Glutamatergic neuron (in vitro differentiated cells): ENCODE measurements around the gene NID2. TPM values are rescaled to one million over a fixed set of nuclear protein-coding genes. Genes with fewer than 3 reads are reported as not detected.

ENCODE experiments used
- DNase-seq: peaks from one replicate; pipeline ENCODE4 v3.0.0; 2022
- H3K27ac Mint-ChIP-seq: one replicate; pipeline ENCODE4 v1.8.0; 2020; ENCODE audit warnings: mild to moderate bottlenecking, mixed read lengths, inconsistent platforms; ENCODE audit not compliant: unreplicated experiment
- H3K27me3 Mint-ChIP-seq: one replicate; pipeline ENCODE4 v1.8.0; 2020; ENCODE audit warnings: mild to moderate bottlenecking, moderate library complexity, mixed read lengths, inconsistent platforms; ENCODE audit not compliant: unreplicated experiment
- H3K36me3 Mint-ChIP-seq: one replicate; pipeline ENCODE4 v1.8.0; 2020; ENCODE audit warnings: mild to moderate bottlenecking, mixed read lengths, inconsistent platforms; ENCODE audit not compliant: unreplicated experiment
- H3K4me1 Mint-ChIP-seq: one replicate; pipeline ENCODE4 v1.8.0; 2020; ENCODE audit warnings: mild to moderate bottlenecking, low read depth, mixed read lengths, inconsistent platforms; ENCODE audit not compliant: unreplicated experiment
- H3K4me3 Mint-ChIP-seq: one replicate; pipeline ENCODE4 v1.8.0; 2020; ENCODE audit warnings: mild to moderate bottlenecking, mixed read lengths, inconsistent platforms; ENCODE audit not compliant: unreplicated experiment
- H3K9me3 Mint-ChIP-seq: one replicate; pipeline ENCODE4 v1.8.0; 2020; ENCODE audit warnings: mild to moderate bottlenecking, moderate library complexity, mixed read lengths, inconsistent platforms; ENCODE audit not compliant: unreplicated experiment
- CTCF ChIP-seq: fragments of 200-600 bp; sonication (generic); IDR thresholded peaks from one replicate; pipeline ENCODE4 v1.5.0; 2021; ENCODE audit not compliant: partially characterized antibody, unreplicated experiment
- total RNA-seq: library from RNA; stranded (reverse); fragmentation: NEBNext Ultra II Directional; extraction: Animal tissue kit (Norgen Biotek cat#: 25700); gene quantifications from one replicate; pipeline ENCODE4 v1.2.1, GENCODE V29; 2021; ENCODE audit not compliant: unreplicated experiment

The NID2 gene
- total RNA-seq, 1 donor from 2014 or later = 2.6 TPM

- H3K27me3 Mint-ChIP-seq = no peaks in the 10 kb centered on the region
- DNase-seq = no peak
- no peak overlapping the region for H3K4me3 Mint-ChIP-seq
- no peak overlapping the region for H3K27ac Mint-ChIP-seq
- H3K9me3 Mint-ChIP-seq = no peaks in the 10 kb centered on the region
- no peaks in the 10 kb centered on the region for H3K4me1 Mint-ChIP-seq
- TF ChIP-seq CTCF = peak; percentile 69
- H3K36me3 Mint-ChIP-seq = no peaks in the 10 kb centered on the region
Measured at GRCh38 chr14:51996148-51996746, 72.6 kb downstream of the NID2 start.

GRCh38 chr14:51993285-51993920 lies 75.5 kb downstream of the NID2 start:
- no peak for TF ChIP-seq CTCF
- peaks cover 3% of the 10 kb centered on the region for H3K27me3 Mint-ChIP-seq
- H3K4me1 Mint-ChIP-seq = peaks cover 7% of the 10 kb centered on the region
- no peaks in the 10 kb centered on the region for H3K36me3 Mint-ChIP-seq
- no peak for DNase-seq
- no peak overlapping the region for H3K27ac Mint-ChIP-seq
- H3K9me3 Mint-ChIP-seq = peaks cover 4% of the 10 kb centered on the region
- peak overlapping the region; percentile 20 for H3K4me3 Mint-ChIP-seq

GRCh38 chr14:51990488-51990887 lies 78.4 kb downstream of the NID2 start:
- TF ChIP-seq CTCF = no peak
- Mint-ChIP-seq H3K4me1 (peaks cover 8% of the 10 kb centered on the region), H3K36me3 (no peaks in the 10 kb centered on the region), H3K27me3 (peaks cover 4% of the 10 kb centered on the region), H3K27ac (no peak overlapping the region), H3K4me3 (peak overlapping the region; percentile 100), H3K9me3 (peaks cover 6% of the 10 kb centered on the region)
- no peak for DNase-seq

GRCh38 chr14:51989293-51990234 lies 79.3 kb downstream of the NID2 start, which contains the start of gene RTRAF:
Gene RTRAF (plus strand): TSS chr14:51989546. CDS start chr14:51989640, 94 bp downstream.
- TF ChIP-seq CTCF = no peak
- peak; percentile 96 for DNase-seq
- H3K4me3 Mint-ChIP-seq = peak within 1 kb of the TSS; percentile 100
- H3K9me3 Mint-ChIP-seq = peaks cover 6% of the 10 kb centered on the region
- peaks cover 4% of the 10 kb centered on the region for H3K27me3 Mint-ChIP-seq
- peak within 1 kb of the TSS; percentile 89 for H3K27ac Mint-ChIP-seq
- peaks cover 8% of the 10 kb centered on the region for H3K4me1 Mint-ChIP-seq
- H3K36me3 Mint-ChIP-seq = no peaks in the 10 kb centered on the region
